ENCODE data around the gene TUBB. TPM values are rescaled to one million over a fixed set of nuclear protein-coding genes. Genes with fewer than 3 reads are reported as not detected.
"Not testable (repeated sequence)": the region's sequence is repeated elsewhere in the genome, so short reads cannot be mapped to it uniquely, and the experiment has no call there.

TUBB gene
- total RNA-seq, 4 donors from 2014 or later: 184 to 351 (median 236) TPM

- peaks cover 0 to 36% (median 21%) of the 10 kb centered on the region in 3 donors for H3K4me1 ChIP-seq
- peaks cover 0 to 31% of the 10 kb centered on the region in 2 donors for H3K36me3 ChIP-seq
- H3K4me3 ChIP-seq: peak overlapping the region; percentile 45 to 68
- TF ChIP-seq CTCF (IDR thresholded peaks at IDR 0.05) (no peak), EP300 (IDR thresholded peaks at IDR 0.05) (no peak), POLR2AphosphoS5 (IDR thresholded peaks at IDR 0.05) (no peak), POLR2A (IDR thresholded peaks at IDR 0.05) (no peak)
- H3K27ac ChIP-seq: peak overlapping the region; percentile 78 to 98 (median 93)
- 4 to 8% methylated on average over 3 to 8 of the region's 8 CpGs for WGBS, 2 donors (ENCODE audit: low coverage in 1 of 2)
- ATAC-seq: no peak
- H3K27me3 ChIP-seq: no peaks in the 10 kb centered on the region
- no peaks in the 10 kb centered on the region for H3K9me3 ChIP-seq
Measured at GRCh38 chr6:30716879-30717128, 3.3 kb upstream of the TUBB start.

- H3K4me3 ChIP-seq: peak within 1 kb of the TSS; percentile 45 to 68
- H3K36me3 ChIP-seq: peaks cover 0 to 27% of the 10 kb centered on the region in 2 donors
- H3K27me3 ChIP-seq: no peaks in the 10 kb centered on the region
- peaks cover 2 to 41% (median 26%) of the 10 kb centered on the region in 3 donors for H3K4me1 ChIP-seq
- H3K9me3 ChIP-seq: no peaks in the 10 kb centered on the region
- TF ChIP-seq CTCF (IDR thresholded peaks at IDR 0.05) (peak in 3 of 4 experiments; percentile 37 to 62 (median 60)), EP300 (IDR thresholded peaks at IDR 0.05) (no peak), POLR2A (IDR thresholded peaks at IDR 0.05) (peak; percentile 34 to 38), POLR2AphosphoS5 (IDR thresholded peaks at IDR 0.05) (peak; percentile 96)
- peak; percentile 88 for ATAC-seq
- 0% methylated on average over 3 to 4 of the region's 48 CpGs for WGBS, 2 donors (ENCODE audit: low coverage in 1 of 2)
- H3K27ac ChIP-seq: peak within 1 kb of the TSS; percentile 78 to 98 (median 93)
Measured at GRCh38 chr6:30717129-30717844, 2.9 kb upstream of the TUBB start, which contains the start of gene MDC1. Gene MDC1 (minus strand): TSS chr6:30717281. CDS start chr6:30715175, 2,106 bp downstream.

- ATAC-seq, H3K9me3 ChIP-seq, H3K27me3 ChIP-seq: not testable (repeated sequence)
- peaks cover 2 to 48% (median 33%) of the 10 kb centered on the region in 3 donors for H3K4me1 ChIP-seq
- peaks cover 0 to 25% of the 10 kb centered on the region in 2 donors for H3K36me3 ChIP-seq
- peak overlapping the region; percentile 64 to 94 (median 88) for H3K27ac ChIP-seq
- WGBS, 2 donors (ENCODE audit: low coverage in 1 of 2): 71 to 73% methylated on average over 26 of the region's 37 CpGs
- H3K4me3 ChIP-seq: peak overlapping the region; percentile 19 to 68
Measured at GRCh38 chr6:30717845-30718720, 2.1 kb upstream of the TUBB start.

GRCh38 chr6:30719356-30719755 is 796 bp upstream of the TUBB start:
- no peak for TF ChIP-seq POLR2AphosphoS5 (IDR thresholded peaks at IDR 0.05)
- TF ChIP-seq EP300 (IDR thresholded peaks at IDR 0.05): no peak
- no peak for TF ChIP-seq CTCF (IDR thresholded peaks at IDR 0.05)
- TF ChIP-seq POLR2A (IDR thresholded peaks at IDR 0.05): no peak
- Histone ChIP-seq H3K4me1 (peaks cover 2 to 61% (median 33%) of the 10 kb centered on the region in 3 donors), H3K27me3 (no peaks in the 10 kb centered on the region), H3K36me3 (peaks cover 0 to 25% of the 10 kb centered on the region in 2 donors), H3K9me3 (no peaks in the 10 kb centered on the region), H3K4me3 (peak overlapping the region; percentile 91 to 94), H3K27ac (peak overlapping the region; percentile 68 to 99 (median 96))
- 20 to 25% methylated on average over 7 to 8 of the region's 8 CpGs for WGBS, 2 donors (ENCODE audit: low coverage in 1 of 2)
- no peak for ATAC-seq

- 0 to 2% methylated on average over 14 to 18 of the region's 29 CpGs for WGBS, 2 donors (ENCODE audit: low coverage in 1 of 2)
- H3K4me3 ChIP-seq: peak overlapping the region; percentile 91 to 94
- peak overlapping the region; percentile 94 to 99 (median 98) for H3K27ac ChIP-seq
- peaks cover 0 to 33% of the 10 kb centered on the region in 2 donors for H3K36me3 ChIP-seq
- peak; percentile 3 for ATAC-seq
- TF ChIP-seq CTCF (IDR thresholded peaks at IDR 0.05): no peak
- TF ChIP-seq POLR2AphosphoS5 (IDR thresholded peaks at IDR 0.05): peak; percentile 77
- no peak for TF ChIP-seq POLR2A (IDR thresholded peaks at IDR 0.05)
- no peak for TF ChIP-seq EP300 (IDR thresholded peaks at IDR 0.05)
- H3K4me1 ChIP-seq: peaks cover 2 to 75% (median 33%) of the 10 kb centered on the region in 3 donors
- no peaks in the 10 kb centered on the region for H3K27me3 ChIP-seq
- no peaks in the 10 kb centered on the region for H3K9me3 ChIP-seq
Measured at GRCh38 chr6:30720738-30721197, 616 bp downstream of the TUBB start.
